GM21360 (cell line): ENCODE data around the gene MAN1C1.
"Not testable (repeated sequence)": the region's sequence is repeated elsewhere in the genome, so short reads cannot be mapped to it uniquely, and the experiment has no call there.

Experiments used
- ATAC-seq: cut with Tn5 transposase; IDR thresholded peaks from one replicate; pipeline ENCODE4 v1.9.1; 2021; ENCODE audit warnings: mild to moderate bottlenecking, moderate library complexity; ENCODE audit not compliant: unreplicated experiment

The MAN1C1 gene

GRCh38 chr1:25581764-25582163, 34.8 kb upstream of the MAN1C1 start:
- ATAC-seq, result no peak

GRCh38 chr1:25583519-25584370, 32.8 kb upstream of the MAN1C1 start:
- ATAC-seq, result no peak

- ATAC-seq, result no peak
These were observed 30.4 kb upstream of the MAN1C1 start for GRCh38 chr1:25586181-25586588.

- no peak for ATAC-seq
These were observed 29.3 kb upstream of the MAN1C1 start for GRCh38 chr1:25587290-25587689.

- ATAC-seq, result not testable (repeated sequence)
These were observed 28.4 kb upstream of the MAN1C1 start for GRCh38 chr1:25588224-25588623.

GRCh38 chr1:25588786-25589185, 27.8 kb upstream of the MAN1C1 start:
- not testable (repeated sequence) for ATAC-seq

- no peak for ATAC-seq
These were observed 26.3 kb upstream of the MAN1C1 start for GRCh38 chr1:25590096-25590824.

GRCh38 chr1:25593861-25594260, 22.7 kb upstream of the MAN1C1 start:
- no peak for ATAC-seq

GRCh38 chr1:25594971-25595370, 21.6 kb upstream of the MAN1C1 start:
- ATAC-seq, result no peak

GRCh38 chr1:25596641-25597040, 19.9 kb upstream of the MAN1C1 start:
- not testable (repeated sequence) for ATAC-seq

- no peak for ATAC-seq
These were observed 17.7 kb upstream of the MAN1C1 start for GRCh38 chr1:25598879-25599278.

- ATAC-seq, result no peak
These were observed 16.5 kb upstream of the MAN1C1 start for GRCh38 chr1:25599969-25600610.

- ATAC-seq, result not testable (repeated sequence)
These were observed 15.5 kb upstream of the MAN1C1 start for GRCh38 chr1:25600971-25601699.

GRCh38 chr1:25603779-25604538, 12.6 kb upstream of the MAN1C1 start:
- not testable (repeated sequence) for ATAC-seq

- ATAC-seq, result no peak
These were observed 9.5 kb upstream of the MAN1C1 start for GRCh38 chr1:25607123-25607522.

- ATAC-seq, result no peak
These were observed 8.0 kb upstream of the MAN1C1 start for GRCh38 chr1:25608488-25609178.

- ATAC-seq, result no peak
These were observed 6.7 kb upstream of the MAN1C1 start for GRCh38 chr1:25609921-25610320.

GRCh38 chr1:25610822-25611630, 5.6 kb upstream of the MAN1C1 start:
- ATAC-seq, result no peak

GRCh38 chr1:25611843-25612242, 4.7 kb upstream of the MAN1C1 start:
- no peak for ATAC-seq
